GM19099 (cell line): ENCODE data around the gene ALG2.

Experiments used
- POLR2A ChIP-seq: IDR thresholded peaks from 3 replicates; pipeline ENCODE4 v1.6.1; 2011; ENCODE audit warnings: low read depth; ENCODE audit not compliant: insufficient read length; ENCODE audit errors: extremely low read depth

ALG2 gene

DNA sequence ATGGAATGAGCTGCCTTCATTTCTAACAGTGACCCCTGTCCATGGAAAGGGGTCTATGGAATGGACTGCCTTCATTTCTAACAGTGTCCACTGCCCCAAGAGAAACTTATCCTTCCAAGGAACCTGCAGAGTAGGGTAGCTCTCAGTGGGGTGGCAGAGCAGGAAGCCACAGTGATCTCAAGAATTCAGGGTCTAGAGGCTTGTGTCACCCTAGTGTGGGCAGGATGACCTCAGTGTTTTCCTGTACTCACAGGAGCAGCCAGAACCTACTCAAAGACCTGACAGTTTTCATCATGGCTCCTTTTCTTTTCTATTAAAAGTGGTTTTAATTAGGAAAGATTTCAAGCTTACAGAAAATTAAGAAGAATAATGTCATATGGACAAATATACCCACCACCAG is 27.9 kb upstream of the ALG2 start:
- no peak for TF ChIP-seq POLR2A

DNA sequence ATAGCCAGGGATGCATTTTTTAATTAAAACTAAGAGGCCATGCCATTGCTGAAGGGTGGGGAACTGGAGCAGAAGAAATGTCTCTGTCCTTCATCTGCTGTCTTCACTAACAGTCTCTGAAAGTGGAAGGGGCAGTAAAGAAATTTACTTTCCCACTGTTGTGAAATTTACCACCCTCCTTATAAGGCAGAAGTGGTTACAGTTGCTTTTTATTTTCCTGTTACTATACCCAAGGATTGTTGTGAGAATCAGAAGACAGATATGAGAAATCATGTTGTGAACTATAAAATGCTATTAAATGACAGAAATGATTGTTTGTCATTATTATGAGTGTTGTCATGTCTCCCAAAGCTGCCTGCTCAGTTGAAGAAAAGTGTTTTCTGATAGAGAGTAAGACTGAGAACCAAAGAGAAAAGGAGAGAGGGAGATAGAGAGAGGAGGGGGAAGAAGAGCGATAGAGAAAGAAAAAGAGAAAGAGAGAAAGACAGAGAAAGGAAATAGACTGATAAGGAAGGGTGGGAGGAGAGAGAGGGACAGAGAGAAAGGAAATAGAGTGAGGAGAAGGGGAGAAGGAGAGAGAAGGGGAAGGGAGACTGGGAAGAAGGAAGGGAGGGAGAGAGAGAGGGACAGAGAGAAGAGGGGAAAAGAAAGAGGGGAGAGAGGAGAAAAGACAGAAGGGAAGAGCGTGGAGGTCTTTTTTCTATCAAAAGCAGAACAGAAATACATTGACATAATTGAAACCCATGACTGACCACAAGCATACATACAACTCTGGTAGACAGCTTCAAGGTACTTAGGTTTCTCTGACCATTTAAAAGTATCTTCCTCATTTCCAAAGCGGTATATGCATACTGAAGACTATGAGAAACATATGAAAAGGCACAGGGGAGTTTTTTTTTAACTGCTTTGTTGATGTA is 22.9 kb upstream of the ALG2 start:
- no peak for TF ChIP-seq POLR2A

- no peak for TF ChIP-seq POLR2A
Measured at GRCh38 chr9:99241106-99241505, 19.4 kb upstream of the ALG2 start.

- no peak for TF ChIP-seq POLR2A
Measured at GRCh38 chr9:99239341-99240060, 17.8 kb upstream of the ALG2 start.

DNA sequence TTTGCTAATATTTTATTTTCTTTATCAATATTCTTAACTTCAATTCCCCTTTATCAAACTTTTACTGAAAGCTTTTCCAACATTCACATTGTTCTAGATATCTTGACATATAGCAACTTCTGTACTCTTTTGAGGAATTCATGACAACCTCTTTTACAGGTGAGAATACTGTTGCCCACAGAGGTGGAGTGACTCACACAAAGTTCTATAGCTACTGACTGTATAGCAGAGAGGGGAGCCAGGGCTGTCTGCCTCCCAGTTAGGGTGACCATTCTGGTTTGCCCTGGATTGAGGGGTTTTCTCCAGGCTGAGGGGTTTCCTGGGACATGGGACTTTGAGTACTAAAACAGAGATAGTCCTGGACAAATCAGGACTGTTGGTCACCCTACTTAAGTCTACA is 16.6 kb upstream of the ALG2 start:
- no peak for TF ChIP-seq POLR2A

DNA sequence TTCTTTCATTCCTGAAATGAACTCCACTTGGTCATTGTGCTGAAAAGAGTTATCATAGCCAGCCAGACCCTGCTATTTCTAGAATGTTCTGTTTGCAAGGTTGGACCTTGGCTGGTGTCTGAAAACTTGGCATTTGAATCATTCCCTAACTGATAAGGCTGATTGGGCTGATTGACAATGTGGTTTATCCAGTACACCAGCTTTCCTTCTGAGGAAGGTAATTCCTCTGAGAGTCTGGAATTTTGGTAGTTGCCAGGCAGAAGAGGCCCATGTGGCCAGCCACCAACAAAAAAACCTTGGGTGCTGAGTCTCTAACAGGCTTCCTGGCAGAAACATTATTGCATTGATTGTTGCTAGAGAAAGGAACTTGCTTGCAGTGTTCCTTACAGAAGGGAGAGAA is 15.6 kb upstream of the ALG2 start:
- TF ChIP-seq POLR2A = no peak

DNA sequence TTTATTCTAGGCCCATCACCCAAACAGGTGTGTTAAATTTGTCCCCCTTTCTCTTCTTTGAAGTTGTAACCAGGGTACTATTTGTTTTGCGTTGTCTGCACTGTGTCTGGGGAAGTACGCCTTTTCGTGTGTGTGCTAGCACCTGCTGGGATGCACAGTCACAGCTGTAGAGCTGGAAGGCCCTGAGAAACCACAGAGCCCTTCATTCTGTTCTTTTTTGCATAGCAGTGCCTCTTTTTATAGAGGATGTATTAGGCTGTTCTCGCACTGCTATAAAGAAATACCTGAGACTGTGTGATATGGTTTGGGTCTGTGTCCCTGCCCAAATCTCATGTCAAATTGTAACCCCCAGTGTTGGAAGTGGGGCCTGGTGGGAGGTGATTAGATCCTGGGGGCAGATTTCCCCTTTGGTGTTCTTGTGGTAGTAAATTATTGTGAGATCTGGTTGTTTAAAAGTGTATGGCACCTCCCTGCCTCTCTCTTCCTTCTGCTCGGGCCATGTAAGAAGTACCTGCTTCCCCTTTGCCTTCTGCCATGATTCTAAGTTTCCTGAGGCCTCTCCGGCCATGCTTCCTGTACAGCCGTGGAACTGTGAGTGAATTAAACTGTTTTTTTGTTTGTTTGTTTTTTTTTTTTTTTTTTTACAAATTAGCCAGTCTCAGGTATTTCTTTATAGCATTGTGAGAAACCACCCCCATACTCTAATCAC is 14.3 kb upstream of the ALG2 start:
- no peak for TF ChIP-seq POLR2A

DNA sequence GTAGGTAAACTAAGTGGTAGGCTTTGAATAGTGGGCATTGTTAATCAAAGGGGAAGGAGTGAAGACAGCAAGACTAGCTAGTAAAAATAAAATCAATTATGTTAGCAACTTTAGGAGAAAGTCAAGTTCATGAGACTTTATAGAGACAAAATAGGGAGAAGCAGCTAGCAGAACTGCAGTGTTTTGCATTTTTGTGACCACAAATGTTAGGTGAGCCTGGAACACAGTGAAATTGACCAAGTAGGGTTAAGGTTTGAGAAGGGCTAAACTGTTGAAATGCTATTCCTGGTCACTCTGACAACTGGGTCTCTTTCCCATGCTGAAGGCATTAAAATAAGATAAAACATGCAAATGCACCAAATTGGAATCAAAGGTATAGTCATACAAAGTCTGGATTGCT is 13.3 kb upstream of the ALG2 start:
- TF ChIP-seq POLR2A = no peak

GRCh38 chr9:99234618-99235017 is 12.9 kb upstream of the ALG2 start:
- TF ChIP-seq POLR2A = no peak

- TF ChIP-seq POLR2A = no peak
Measured at GRCh38 chr9:99231711-99232110, 10.0 kb upstream of the ALG2 start.

DNA sequence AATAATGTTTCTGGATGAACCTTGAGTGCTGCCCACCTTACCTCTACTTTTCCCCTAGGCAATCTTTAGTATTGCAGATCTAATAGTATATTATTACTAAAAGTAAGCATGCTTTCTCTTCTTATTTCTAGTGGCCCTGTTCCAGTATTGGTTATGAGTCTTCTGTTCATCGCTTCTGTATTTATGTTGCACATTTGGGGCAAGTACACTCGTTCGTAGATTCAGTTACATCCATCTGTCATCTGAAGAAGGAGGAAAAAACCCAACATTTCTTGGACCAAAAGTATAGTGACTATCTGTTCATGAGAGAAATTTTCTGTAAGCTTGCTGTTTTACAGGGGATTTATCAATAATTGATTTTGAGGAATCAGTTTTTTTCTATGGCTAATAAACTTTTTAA is 8.5 kb upstream of the ALG2 start:
- TF ChIP-seq POLR2A = no peak

GRCh38 chr9:99226054-99226453 is 4.3 kb upstream of the ALG2 start:
- no peak for TF ChIP-seq POLR2A

GRCh38 chr9:99224445-99224844 is 2.7 kb upstream of the ALG2 start:
- TF ChIP-seq POLR2A = no peak

GRCh38 chr9:99222416-99223270 is 901 bp upstream of the ALG2 start:
- no peak for TF ChIP-seq POLR2A

- no peak for TF ChIP-seq POLR2A
Measured at GRCh38 chr9:99221266-99221620, 499 bp downstream of the ALG2 start.
